ENCODE data around the gene RTBDN.
"Not testable (repeated sequence)": the region's sequence is repeated elsewhere in the genome, so short reads cannot be mapped to it uniquely, and the experiment has no call there.

The RTBDN gene

GRCh38 chr19:12833738-12834565, 427 bp downstream of the RTBDN start:
- in situ Hi-C loops (cut with MboI; ENCODE audit: low pct_unique_long_range_greater_than_20kb, low sequenced_read_pairs), result no loop called here
- DNase-seq, result peak; percentile 19

- peak; percentile 14 for DNase-seq
- in situ Hi-C loops (cut with MboI; ENCODE audit: low pct_unique_long_range_greater_than_20kb, low sequenced_read_pairs), result no loop called here
These were observed 1.0 kb downstream of the RTBDN start for GRCh38 chr19:12833418-12833737.

- in situ Hi-C loops (cut with MboI; ENCODE audit: low pct_unique_long_range_greater_than_20kb, low sequenced_read_pairs), result no loop called here
- DNase-seq, result peak; percentile 60
These were observed 5.9 kb downstream of the RTBDN start for GRCh38 chr19:12828494-12828893.

- peak; percentile 67 for DNase-seq
- in situ Hi-C loops (cut with MboI; ENCODE audit: low pct_unique_long_range_greater_than_20kb, low sequenced_read_pairs), result no loop called here
These were observed 8.9 kb downstream of the RTBDN start for GRCh38 chr19:12825254-12826131.

GRCh38 chr19:12821761-12822160, 12.6 kb downstream of the RTBDN start:
- in situ Hi-C loops (cut with MboI; ENCODE audit: low pct_unique_long_range_greater_than_20kb, low sequenced_read_pairs), result no loop called here
- no peak for DNase-seq

- in situ Hi-C loops (cut with MboI; ENCODE audit: low pct_unique_long_range_greater_than_20kb, low sequenced_read_pairs); DNase-seq: not testable (repeated sequence)
These were observed 16.6 kb downstream of the RTBDN start for GRCh38 chr19:12817810-12818209.

GRCh38 chr19:12817188-12817587, 17.2 kb downstream of the RTBDN start:
- in situ Hi-C loops (cut with MboI; ENCODE audit: low pct_unique_long_range_greater_than_20kb, low sequenced_read_pairs); DNase-seq: not testable (repeated sequence)

- in situ Hi-C loops (cut with MboI; ENCODE audit: low pct_unique_long_range_greater_than_20kb, low sequenced_read_pairs), result no loop called here
These were observed 19.3 kb downstream of the RTBDN start for GRCh38 chr19:12815088-12815487.

GRCh38 chr19:12806242-12807081, 27.9 kb downstream of the RTBDN start, which contains the start of gene RNASEH2A:
RNASEH2A (plus strand) TSS chr19:12806584; CDS start chr19:12806674, 90 bp downstream.
- in situ Hi-C loops (cut with MboI; ENCODE audit: low pct_unique_long_range_greater_than_20kb, low sequenced_read_pairs), result no loop called here
- DNase-seq, result peak; percentile 89

More at GRCh38 chr19:12815088-12815487, 19.3 kb downstream of the RTBDN start:
- DNase-seq, result no peak

- in situ Hi-C loops (cut with MboI; ENCODE audit: low pct_unique_long_range_greater_than_20kb, low sequenced_read_pairs), result no loop called here
- no peak for DNase-seq
These were observed 30.3 kb downstream of the RTBDN start for GRCh38 chr19:12804051-12804450.

GRCh38 chr19:12802267-12803106, 31.9 kb downstream of the RTBDN start:
- in situ Hi-C loops (cut with MboI; ENCODE audit: low pct_unique_long_range_greater_than_20kb, low sequenced_read_pairs), result no loop called here
- no peak for DNase-seq

- in situ Hi-C loops (cut with MboI; ENCODE audit: low pct_unique_long_range_greater_than_20kb, low sequenced_read_pairs), result no loop called here
- DNase-seq, result peak; percentile 88
These were observed 32.7 kb downstream of the RTBDN start, which contains the start of the genes PRDX2 and THSD8 for GRCh38 chr19:12801466-12802266. PRDX2 (minus strand) TSS chr19:12801800; CDS start chr19:12801261, 539 bp downstream. THSD8 (plus strand) TSS chr19:12802069; CDS start chr19:12802072, 3 bp downstream.

GRCh38 chr19:12800923-12801465, 33.4 kb downstream of the RTBDN start:
- in situ Hi-C loops (cut with MboI; ENCODE audit: low pct_unique_long_range_greater_than_20kb, low sequenced_read_pairs), result no loop called here
- DNase-seq, result no peak

GRCh38 chr19:12800466-12800770, 34.0 kb downstream of the RTBDN start:
- in situ Hi-C loops (cut with MboI; ENCODE audit: low pct_unique_long_range_greater_than_20kb, low sequenced_read_pairs), result no loop called here
- no peak for DNase-seq

- no peak for DNase-seq
These were observed 34.5 kb downstream of the RTBDN start for GRCh38 chr19:12799742-12800465.

GRCh38 chr19:12797607-12798006, 36.8 kb downstream of the RTBDN start:
- in situ Hi-C loops (cut with MboI; ENCODE audit: low pct_unique_long_range_greater_than_20kb, low sequenced_read_pairs); DNase-seq: not testable (repeated sequence)

More at GRCh38 chr19:12799742-12800465, 34.5 kb downstream of the RTBDN start:
- in situ Hi-C loops (cut with MboI; ENCODE audit: low pct_unique_long_range_greater_than_20kb, low sequenced_read_pairs), result no loop called here

GRCh38 chr19:12797141-12797587, 37.2 kb downstream of the RTBDN start:
- no peak for DNase-seq

More at GRCh38 chr19:12797141-12797587, 37.2 kb downstream of the RTBDN start:
- in situ Hi-C loops (cut with MboI; ENCODE audit: low pct_unique_long_range_greater_than_20kb, low sequenced_read_pairs), result no loop called here

All from KBM-7 (cell line).